Vagina (tissue), 2 donors: ENCODE results near the gene RIPOR1.

ENCODE experiments used
- CTCF ChIP-seq, 3 experiments: fragments of 450-650 bp in 2 of 3; fragments of 200-600 bp in 1 of 3; sonication (generic) in 1 of 3; IDR thresholded peaks; one replicate each; pipeline ENCODE4 v1.5.1; 2017 to 2019; ENCODE audit warnings: antibody characterized with exemption in 3 of 3, mild to moderate bottlenecking in 2 of 3, moderate library complexity in 2 of 3
- POLR2A ChIP-seq, 2 donors: fragments of 450-650 bp; IDR thresholded peaks; one replicate each; pipeline ENCODE4 v1.6.1; 2017; ENCODE audit warnings: antibody characterized with exemption in 2 of 2, mild to moderate bottlenecking in 2 of 2, moderate library complexity in 2 of 2
- POLR2AphosphoS5 ChIP-seq, 2 donors: sonication (generic); formaldehyde crosslinking; IDR thresholded peaks; one replicate each; pipeline ENCODE4 v1.9.0; 2017; ENCODE audit warnings: antibody characterized with exemption in 2 of 2, mild to moderate bottlenecking in 2 of 2, low read depth in 1 of 2; ENCODE audit not compliant: insufficient read depth in 1 of 2

- no peak for TF ChIP-seq CTCF (IDR thresholded peaks at IDR 0.05)
- no peak for TF ChIP-seq POLR2A (IDR thresholded peaks at IDR 0.05)
- no peak for TF ChIP-seq POLR2AphosphoS5 (IDR thresholded peaks at IDR 0.05; ENCODE audit: insufficient read depth in 1 of 2, low read depth in 1 of 2)
These were observed 22.5 kb downstream of the RIPOR1 start for GRCh38 chr16:67551091-67551490.
